ENCODE measurements around the gene TXK. TPM values are rescaled to one million over a fixed set of nuclear protein-coding genes. Genes with fewer than 3 reads are reported as not detected.

Gene TXK
- total and polyA plus RNA-seq, 2 experiments from 2014 or later, result not detected

DNA sequence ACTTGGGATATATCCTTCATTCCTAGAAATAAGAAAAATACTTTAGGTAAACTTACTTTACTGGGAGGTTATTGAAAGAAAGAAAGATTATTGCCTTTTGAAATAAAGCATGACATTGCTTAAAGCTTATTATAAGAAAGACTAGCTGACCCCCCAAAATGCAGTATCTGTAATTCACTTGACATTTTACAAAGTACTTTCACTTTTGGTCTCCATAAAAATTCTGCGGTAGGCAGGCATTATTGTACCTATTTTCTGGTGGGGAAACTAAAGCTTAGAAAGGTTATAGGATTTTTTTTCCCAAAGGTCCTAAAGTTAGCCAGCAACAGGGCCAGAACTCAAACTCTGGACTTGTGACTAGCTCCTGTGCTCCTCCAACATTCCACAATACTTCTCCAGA is 29.7 kb upstream of the TXK start:
- H3K36me3 ChIP-seq (ENCODE audit: low read depth), result no peaks in the 10 kb centered on the region
- H3K79me2 ChIP-seq (ENCODE audit: insufficient read depth), result no peaks in the 10 kb centered on the region
- H3K9me3 ChIP-seq (ENCODE audit: low read depth), result no peaks in the 10 kb centered on the region
- H3K27me3 ChIP-seq (replicated peaks; ENCODE audit: insufficient read depth), result no peaks in the 10 kb centered on the region
- no peak overlapping the region for H2AFZ ChIP-seq
- in situ Hi-C loops (cut with MboI), result no loop called here
- H3K4me3 ChIP-seq, result no peak overlapping the region
- WGBS, 2 experiments (ENCODE audit: low coverage in 1 of 2, low lambda C conversion rate in 2 of 2, missing lambda C conversion rate in 2 of 2), result 83 to 97% methylated on average over 1 of the region's 1 CpG
- TF ChIP-seq EZH2phosphoT487 (IDR thresholded peaks at IDR 0.05; ENCODE audit: insufficient read depth, low read depth) (no peak), EZH2 (IDR thresholded peaks at IDR 0.05; ENCODE audit: insufficient read depth, poor library complexity, severe bottlenecking) (no peak)
- no peak overlapping the region for H3K4me2 ChIP-seq (ENCODE audit: unreplicated experiment)
- no peaks in the 10 kb centered on the region for H3F3A ChIP-seq (ENCODE audit: insufficient read depth)
- H3K4me1 ChIP-seq (ENCODE audit: insufficient read depth), result no peaks in the 10 kb centered on the region
- no peak overlapping the region for H3K27ac ChIP-seq
- no peak overlapping the region for H3K9ac ChIP-seq
- no peak for DNase-seq
- no peaks in the 10 kb centered on the region for H3K9me2 ChIP-seq (ENCODE audit: insufficient read depth)
- no peaks in the 10 kb centered on the region for H4K20me1 ChIP-seq (ENCODE audit: insufficient read depth)

DNA sequence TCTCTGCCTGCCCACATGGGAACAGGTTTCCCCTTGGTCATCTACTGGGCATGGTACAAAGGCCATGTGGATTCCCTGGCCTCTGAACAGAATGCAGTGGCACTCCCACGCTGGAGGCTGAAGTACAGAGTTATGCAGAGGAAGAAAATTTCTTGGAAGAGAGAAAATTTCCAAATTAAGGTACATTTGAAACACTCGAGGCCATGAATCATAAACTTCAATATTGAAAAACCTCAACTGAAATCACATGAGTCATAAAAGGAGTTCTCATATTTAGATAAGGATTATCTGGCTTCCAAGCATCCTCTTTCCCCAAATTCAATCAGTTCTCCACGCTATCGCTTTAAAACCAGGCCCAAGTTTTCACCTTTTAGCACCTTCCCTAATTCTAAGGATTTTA is 28.1 kb upstream of the TXK start:
- Histone ChIP-seq H3K4me1 (ENCODE audit: insufficient read depth) (no peaks in the 10 kb centered on the region), H2AFZ (no peak overlapping the region), H3K9me2 (ENCODE audit: insufficient read depth) (no peaks in the 10 kb centered on the region), H3K9me3 (ENCODE audit: low read depth) (no peaks in the 10 kb centered on the region), H3K79me2 (ENCODE audit: insufficient read depth) (no peaks in the 10 kb centered on the region), H3K27me3 (replicated peaks; ENCODE audit: insufficient read depth) (no peaks in the 10 kb centered on the region), H3K36me3 (ENCODE audit: low read depth) (no peaks in the 10 kb centered on the region), H3K27ac (no peak overlapping the region), H3K4me2 (ENCODE audit: unreplicated experiment) (no peak overlapping the region), H3F3A (ENCODE audit: insufficient read depth) (no peaks in the 10 kb centered on the region), H4K20me1 (ENCODE audit: insufficient read depth) (no peaks in the 10 kb centered on the region), H3K4me3 (no peak overlapping the region), H3K9ac (no peak overlapping the region)
- DNase-seq, result no peak
- in situ Hi-C loops (cut with MboI), result no loop called here
- 72 to 78% methylated on average over 4 of the region's 4 CpGs for WGBS, 2 experiments (ENCODE audit: low coverage in 1 of 2, low lambda C conversion rate in 2 of 2, missing lambda C conversion rate in 2 of 2)
- no peak for TF ChIP-seq EZH2phosphoT487 (IDR thresholded peaks at IDR 0.05; ENCODE audit: insufficient read depth, low read depth)
- TF ChIP-seq EZH2 (IDR thresholded peaks at IDR 0.05; ENCODE audit: insufficient read depth, poor library complexity, severe bottlenecking), result no peak

DNA sequence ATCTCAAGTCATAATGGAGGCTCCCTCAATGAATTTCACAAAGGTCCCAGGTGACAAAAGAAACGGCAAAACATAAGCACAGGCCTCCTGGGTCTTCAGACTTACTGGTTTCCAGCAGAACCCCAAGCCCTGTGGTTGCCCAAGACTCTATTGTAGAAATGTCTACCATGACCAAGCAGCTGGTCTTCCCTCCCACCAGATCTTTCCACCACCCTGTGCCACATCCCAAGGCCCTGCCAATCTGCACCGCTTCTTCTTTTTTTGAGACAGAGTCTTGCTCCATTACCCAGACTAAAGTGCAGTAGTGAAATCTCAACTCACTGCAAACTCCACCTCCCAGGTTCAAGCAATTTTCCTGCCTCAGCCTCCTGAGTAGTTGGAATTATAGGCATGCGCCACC is 23.2 kb upstream of the TXK start:
- no peak for DNase-seq
- H3K27me3 ChIP-seq (replicated peaks; ENCODE audit: insufficient read depth), result no peaks in the 10 kb centered on the region
- H3K9me2 ChIP-seq (ENCODE audit: insufficient read depth), result no peaks in the 10 kb centered on the region
- in situ Hi-C loops (cut with MboI), result no loop called here
- no peak overlapping the region for H3K4me3 ChIP-seq
- 57 to 71% methylated on average over 3 of the region's 3 CpGs for WGBS, 2 experiments (ENCODE audit: low coverage in 1 of 2, low lambda C conversion rate in 2 of 2, missing lambda C conversion rate in 2 of 2)
- H3K4me2 ChIP-seq (ENCODE audit: unreplicated experiment), result no peak overlapping the region
- H3K79me2 ChIP-seq (ENCODE audit: insufficient read depth), result no peaks in the 10 kb centered on the region
- H3K36me3 ChIP-seq (ENCODE audit: low read depth), result no peaks in the 10 kb centered on the region
- H3K9me3 ChIP-seq (ENCODE audit: low read depth), result no peaks in the 10 kb centered on the region
- H4K20me1 ChIP-seq (ENCODE audit: insufficient read depth), result no peaks in the 10 kb centered on the region
- no peaks in the 10 kb centered on the region for H3F3A ChIP-seq (ENCODE audit: insufficient read depth)
- H3K4me1 ChIP-seq (ENCODE audit: insufficient read depth), result no peaks in the 10 kb centered on the region
- H3K27ac ChIP-seq, result no peak overlapping the region
- no peak for TF ChIP-seq EZH2phosphoT487 (IDR thresholded peaks at IDR 0.05; ENCODE audit: insufficient read depth, low read depth)
- no peak for TF ChIP-seq EZH2 (IDR thresholded peaks at IDR 0.05; ENCODE audit: insufficient read depth, poor library complexity, severe bottlenecking)
- no peak overlapping the region for H3K9ac ChIP-seq
- no peak overlapping the region for H2AFZ ChIP-seq

DNA sequence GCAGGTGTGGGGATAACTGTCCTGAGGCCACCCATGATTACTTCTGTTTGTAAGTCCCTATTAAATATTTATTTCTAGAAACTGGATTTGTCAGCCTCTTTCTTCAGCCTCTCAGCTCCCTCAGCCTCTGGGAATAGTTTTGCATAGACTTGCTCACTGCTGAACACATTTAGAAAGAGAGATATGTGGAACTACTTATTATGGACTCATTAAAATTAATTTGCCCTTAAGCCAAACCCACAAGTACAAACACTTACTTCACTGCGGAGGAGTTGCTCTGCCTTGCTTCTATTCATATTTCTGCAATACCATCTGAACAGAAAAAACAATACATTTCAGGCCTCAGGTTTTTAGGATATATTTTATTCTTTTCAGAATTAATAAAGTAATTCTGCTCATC is 22.4 kb upstream of the TXK start:
- Histone ChIP-seq H3K36me3 (ENCODE audit: low read depth) (no peaks in the 10 kb centered on the region), H3K4me3 (no peak overlapping the region), H3K9ac (no peak overlapping the region), H2AFZ (no peak overlapping the region), H3K9me2 (ENCODE audit: insufficient read depth) (no peaks in the 10 kb centered on the region), H3K9me3 (ENCODE audit: low read depth) (no peaks in the 10 kb centered on the region), H3F3A (ENCODE audit: insufficient read depth) (no peaks in the 10 kb centered on the region), H4K20me1 (ENCODE audit: insufficient read depth) (no peaks in the 10 kb centered on the region), H3K27me3 (replicated peaks; ENCODE audit: insufficient read depth) (no peaks in the 10 kb centered on the region), H3K4me1 (ENCODE audit: insufficient read depth) (no peaks in the 10 kb centered on the region), H3K79me2 (ENCODE audit: insufficient read depth) (no peaks in the 10 kb centered on the region), H3K4me2 (ENCODE audit: unreplicated experiment) (no peak overlapping the region), H3K27ac (no peak overlapping the region)
- TF ChIP-seq EZH2phosphoT487 (IDR thresholded peaks at IDR 0.05; ENCODE audit: insufficient read depth, low read depth) (no peak), EZH2 (IDR thresholded peaks at IDR 0.05; ENCODE audit: insufficient read depth, poor library complexity, severe bottlenecking) (no peak)
- in situ Hi-C loops (cut with MboI), result no loop called here
- 63 to 70% methylated on average over 1 of the region's 1 CpG for WGBS, 2 experiments (ENCODE audit: low coverage in 1 of 2, low lambda C conversion rate in 2 of 2, missing lambda C conversion rate in 2 of 2)
- DNase-seq, result no peak

All from GM23248 (cell line).